Tibial artery (tissue), 4 donors: Measurements from ENCODE around the gene CRACR2B.

Experiments
- DNase-seq, 2 donors: peaks; one replicate each; pipeline ENCODE4 v3.0.0-alpha.2; 2019
- H3K27ac ChIP-seq, 2 donors: fragments of 200-600 bp; sonication (generic) in 1 of 2; 1 replicate in 1 of 2; 2 replicates in 1 of 2; pipeline ENCODE4 v1.5.1; 2018 to 2019; ENCODE audit warnings: mild to moderate bottlenecking in 1 of 2
- H3K27me3 ChIP-seq, 2 donors: fragments of 200-600 bp; sonication (generic) in 1 of 2; one replicate each; pipeline versions ENCODE4 v1.5.1 to v1.6.0; 2016 to 2019
- H3K36me3 ChIP-seq, 3 donors: fragments of 200-600 bp; sonication (generic) in 2 of 3; one replicate each; pipeline ENCODE4 v1.5.1; 2016 to 2019; ENCODE audit warnings: mild to moderate bottlenecking in 2 of 3
- H3K4me1 ChIP-seq, 4 donors: fragments of 200-600 bp; sonication (generic) in 2 of 4; 1 replicate in 3 of 4; 2 replicates in 1 of 4; pipeline ENCODE4 v1.5.1; 2016 to 2019
- H3K4me3 ChIP-seq, 2 donors: fragments of 200-600 bp; sonication (generic) in 1 of 2; 1 replicate in 1 of 2; 2 replicates in 1 of 2; pipeline ENCODE4 v1.5.1; 2018 to 2019; ENCODE audit warnings: mild to moderate bottlenecking in 2 of 2
- H3K9me3 ChIP-seq, 3 donors: fragments of 200-600 bp; sonication (generic) in 1 of 3; one replicate each; pipeline ENCODE4 v1.5.1; 2016 to 2019
- CTCF ChIP-seq, 2 experiments: fragments of 200-600 bp in 1 of 2; fragments of 450-650 bp in 1 of 2; IDR thresholded peaks; one replicate each; pipeline ENCODE4 v1.5.1; 2017 to 2019; ENCODE audit warnings: antibody characterized with exemption in 2 of 2, mild to moderate bottlenecking in 1 of 2, moderate library complexity in 1 of 2
- intact Hi-C: fragments of 100-400 bp; cut with DNase I; formaldehyde crosslinking; loops from one replicate; pipeline ENCODE4 v1.15.0; 2023; ENCODE audit warnings: low total_unique reads

Gene CRACR2B

GRCh38 chr11:802018-802617 lies 25.6 kb upstream of the CRACR2B start:
- no peak overlapping the region for H3K4me3 ChIP-seq
- no peak for DNase-seq
- H3K9me3 ChIP-seq = no peaks in the 10 kb centered on the region
- H3K27me3 ChIP-seq = no peaks in the 10 kb centered on the region
- no peak for TF ChIP-seq CTCF (IDR thresholded peaks at IDR 0.05)
- no peak overlapping the region for H3K27ac ChIP-seq
- H3K36me3 ChIP-seq = peaks cover 0 to 42% (median 8%) of the 10 kb centered on the region in 3 donors
- intact Hi-C loops = loop anchor here (10.0 kb wide), 1 partner anchor 227 kb away; the partner anchor contains the start of gene PHRF1
- H3K4me1 ChIP-seq = peaks cover 0 to 28% (median 19%) of the 10 kb centered on the region in 4 donors

GRCh38 chr11:802693-803466 lies 24.8 kb upstream of the CRACR2B start:
- no peak for DNase-seq
- Histone ChIP-seq H3K4me3 (no peak overlapping the region), H3K36me3 (peaks cover 0 to 42% (median 8%) of the 10 kb centered on the region in 3 donors), H3K4me1 (peaks cover 0 to 25% (median 19%) of the 10 kb centered on the region in 4 donors), H3K9me3 (no peaks in the 10 kb centered on the region), H3K27me3 (no peaks in the 10 kb centered on the region), H3K27ac (no peak overlapping the region)
- intact Hi-C loops = loop anchor here (10.0 kb wide), 1 partner anchor 228 kb away; the partner anchor contains the start of gene PHRF1
- no peak for TF ChIP-seq CTCF (IDR thresholded peaks at IDR 0.05)

GRCh38 chr11:803467-803742 lies 24.3 kb upstream of the CRACR2B start:
- no peaks in the 10 kb centered on the region for H3K9me3 ChIP-seq
- peaks cover 0 to 28% (median 20%) of the 10 kb centered on the region in 4 donors for H3K4me1 ChIP-seq
- no peak for DNase-seq
- peaks cover 0 to 42% (median 8%) of the 10 kb centered on the region in 3 donors for H3K36me3 ChIP-seq
- H3K27ac ChIP-seq = no peak overlapping the region
- H3K27me3 ChIP-seq = no peaks in the 10 kb centered on the region
- intact Hi-C loops = loop anchor here (10.0 kb wide), 1 partner anchor 229 kb away; the partner anchor contains the start of gene PHRF1
- H3K4me3 ChIP-seq = no peak overlapping the region
- no peak for TF ChIP-seq CTCF (IDR thresholded peaks at IDR 0.05)

DNA sequence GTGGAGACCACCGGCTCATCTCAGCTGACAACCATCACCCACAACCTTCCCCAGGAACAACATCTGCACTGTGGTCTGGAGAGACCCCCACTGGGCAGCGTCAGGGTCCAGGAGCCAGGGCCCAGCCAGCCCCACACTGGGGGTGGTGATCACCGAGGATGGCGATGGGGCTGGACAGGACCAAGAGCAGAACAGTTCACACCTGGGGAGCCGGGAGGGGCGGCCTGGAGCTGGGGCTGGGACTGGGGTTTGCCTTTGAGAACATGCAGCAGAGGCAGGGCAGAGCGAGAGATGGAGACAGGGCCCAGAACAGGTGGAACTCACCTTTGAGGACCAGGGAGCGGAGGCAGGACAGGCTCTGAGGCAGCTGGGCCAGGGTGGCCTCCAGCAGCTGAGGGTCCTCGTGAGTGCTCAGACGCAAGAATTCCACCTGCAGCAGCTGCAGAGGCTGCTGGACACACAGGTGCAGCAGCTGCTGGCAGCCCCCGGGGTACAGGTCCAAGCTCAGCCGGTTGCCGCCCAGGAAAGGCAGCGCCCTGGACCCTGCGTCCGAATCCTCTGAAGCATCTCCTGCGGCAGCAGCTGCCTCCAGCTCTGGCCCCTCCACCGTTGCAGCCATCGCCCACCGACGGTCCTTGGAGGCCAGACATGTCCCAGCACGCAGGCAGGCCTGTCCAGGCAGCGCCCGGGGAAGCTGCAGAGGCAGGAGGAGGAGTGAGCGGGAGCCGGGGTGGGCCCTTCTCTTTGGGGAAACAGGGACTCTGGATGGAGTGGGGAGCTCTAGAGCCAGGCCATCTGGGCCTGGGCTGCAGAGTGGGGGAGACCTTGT lies 23.7 kb upstream of the CRACR2B start:
- intact Hi-C loops = loop anchor here (10.0 kb wide), 1 partner anchor 229 kb away; the partner anchor contains the start of gene PHRF1
- no peak for DNase-seq
- Histone ChIP-seq H3K27me3 (no peaks in the 10 kb centered on the region), H3K27ac (peak overlapping the region; percentile 83 to 93), H3K9me3 (no peaks in the 10 kb centered on the region), H3K4me3 (peak overlapping the region; percentile 59 to 66), H3K4me1 (peaks cover 0 to 31% (median 24%) of the 10 kb centered on the region in 4 donors), H3K36me3 (peaks cover 0 to 42% (median 8%) of the 10 kb centered on the region in 3 donors)
- TF ChIP-seq CTCF (IDR thresholded peaks at IDR 0.05) = no peak

DNA sequence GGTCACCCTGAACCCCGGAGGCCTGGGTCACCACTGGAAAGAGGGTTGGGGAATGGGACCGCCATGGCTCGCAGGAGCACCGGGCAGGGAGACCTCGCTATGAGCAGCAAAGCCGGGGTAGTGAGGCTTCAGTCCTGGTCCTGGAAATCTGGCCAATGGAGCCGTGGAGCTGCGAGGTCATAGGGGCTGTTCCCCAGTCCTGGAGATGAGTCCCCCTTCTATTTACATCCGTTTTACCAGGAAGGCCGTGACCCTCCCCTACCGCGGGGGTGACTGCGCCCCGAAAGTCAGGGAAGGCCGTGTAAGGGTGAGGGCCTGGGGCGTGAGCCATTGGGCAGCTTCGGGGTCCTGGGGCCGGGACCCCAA lies 23.1 kb upstream of the CRACR2B start:
- peak overlapping the region; percentile 83 to 93 for H3K27ac ChIP-seq
- TF ChIP-seq CTCF (IDR thresholded peaks at IDR 0.05) = no peak
- no peaks in the 10 kb centered on the region for H3K27me3 ChIP-seq
- no peak for DNase-seq
- H3K4me1 ChIP-seq = peaks cover 0 to 31% (median 24%) of the 10 kb centered on the region in 4 donors
- intact Hi-C loops = loop anchor here (10.0 kb wide), 1 partner anchor 230 kb away; the partner anchor contains the start of gene PHRF1
- H3K36me3 ChIP-seq = peaks cover 0 to 36% (median 8%) of the 10 kb centered on the region in 3 donors
- H3K4me3 ChIP-seq = peak overlapping the region; percentile 59 to 66
- H3K9me3 ChIP-seq = no peaks in the 10 kb centered on the region
